Esophagus squamous epithelium (tissue), 5 donors: ENCODE measurements around the gene HOXB8. TPM values are rescaled to one million over a fixed set of nuclear protein-coding genes. Genes with fewer than 3 reads are reported as not detected.

Source experiments
- DNase-seq: peaks from one replicate; lab custom pipeline; 2025; lab: John Stamatoyannopoulos, UW
- H3K27ac ChIP-seq, 4 donors: fragments of 200-600 bp; sonication (generic); one replicate each; pipeline ENCODE4 v1.5.1; 2016 to 2019; ENCODE audit warnings: mild to moderate bottlenecking in 1 of 4
- H3K27me3 ChIP-seq, 4 donors: fragments of 200-600 bp; sonication (generic); 1 replicate in 3 of 4; 2 replicates in 1 of 4; pipeline versions ENCODE4 v1.5.1 to v1.6.0; 2017 to 2021; ENCODE audit warnings: antibody characterized with exemption in 1 of 4
- H3K36me3 ChIP-seq, 3 donors: fragments of 200-600 bp; sonication (generic); one replicate each; pipeline ENCODE4 v1.5.1; 2016 to 2019
- H3K4me1 ChIP-seq, 3 donors: fragments of 200-600 bp; sonication (generic); one replicate each; pipeline ENCODE4 v1.5.1; 2017 to 2019
- H3K4me3 ChIP-seq, 4 donors: fragments of 200-600 bp; sonication (generic); 1 replicate in 3 of 4; 2 replicates in 1 of 4; pipeline ENCODE4 v1.5.1; 2016 to 2019; ENCODE audit warnings: mild to moderate bottlenecking in 2 of 4, moderate library complexity in 1 of 4
- H3K9me3 ChIP-seq, 3 donors: fragments of 200-600 bp; sonication (generic); one replicate each; pipeline ENCODE4 v1.5.1; 2016 to 2019
- POLR2A ChIP-seq, 4 donors: fragments of 450-650 bp; IDR thresholded peaks; one replicate each; pipeline ENCODE4 v1.6.1; 2017; ENCODE audit warnings: antibody characterized with exemption in 4 of 4, mild to moderate bottlenecking in 4 of 4, moderate library complexity in 3 of 4
- WGBS, 2 donors: methylation state at CpG; one replicate each; pipeline ENCODE4 v1.1.5; 2018; 5-methylcytosine and 5-hydroxymethylcytosine counted together
- intact Hi-C: fragments of 100-400 bp; cut with DNase I; formaldehyde crosslinking; loops from one replicate; pipeline ENCODE4 v1.15.0; 2022
- total RNA-seq, 4 donors: library from RNA; depleted of rRNA; stranded (reverse); fragments of >200 nt; gene quantifications; one replicate each; pipeline ENCODE4 v1.1.0, GENCODE V29; 2016
- TF ChIP-seq, protein P1 (sequence below), 6 experiments: fragments of 450-650 bp in 4 of 6; fragments of 200-600 bp in 2 of 6; sonication (generic) in 2 of 6; IDR thresholded peaks; one replicate each; pipeline ENCODE4 v1.5.1; 2016 to 2019; ENCODE audit warnings: antibody characterized with exemption in 6 of 6, mild to moderate bottlenecking in 4 of 6, moderate library complexity in 4 of 6
- donor health status: DM: yes; HTN: yes; CAD: no.

The HOXB8 gene
- total RNA-seq, 4 donors from 2014 or later, result not detected

DNA sequence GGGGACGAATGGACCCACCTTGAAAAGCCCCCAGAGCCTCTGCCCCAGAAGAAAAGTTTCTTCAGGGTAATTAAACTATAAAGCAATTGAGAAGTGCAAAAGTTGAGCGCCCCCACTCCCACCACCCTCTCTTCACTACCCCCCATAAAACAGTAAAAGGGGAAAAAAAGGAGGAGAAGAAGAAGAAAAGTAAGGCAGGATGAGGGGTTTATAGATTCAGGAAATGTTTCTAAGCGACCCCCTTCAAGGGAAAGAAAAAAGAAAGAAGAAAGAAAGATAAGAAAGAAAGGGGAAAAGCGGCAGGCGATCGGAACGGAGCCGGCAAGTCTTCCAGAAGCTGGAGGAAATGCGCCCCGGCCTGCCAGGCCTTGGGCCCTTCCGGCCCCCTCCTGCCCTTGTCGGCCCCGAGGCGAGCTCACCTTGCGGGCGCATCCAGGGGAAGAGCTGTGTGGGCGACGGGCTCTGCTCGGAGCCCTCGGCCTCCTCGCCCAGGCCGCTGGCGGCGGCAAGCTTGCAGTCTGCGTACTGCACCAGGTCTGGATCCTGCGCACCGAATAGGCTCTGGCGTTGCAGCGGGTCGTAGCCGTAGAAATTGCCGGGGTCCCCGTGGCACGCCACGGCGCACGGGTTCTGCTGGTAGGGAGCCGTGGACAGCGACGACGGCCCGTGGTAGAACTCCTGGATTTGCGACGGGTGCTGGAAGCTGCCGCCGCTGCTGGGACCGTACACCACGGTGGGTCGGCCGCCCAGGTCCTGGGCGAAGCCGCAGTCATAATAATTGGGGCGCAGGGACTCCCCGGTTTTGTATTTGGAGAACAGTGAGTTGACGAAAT, 1.0 kb downstream of the HOXB8 start:
- peak overlapping the region in 1 of 4 donors; percentile 40 for H3K4me3 ChIP-seq
- no peak overlapping the region for H3K27ac ChIP-seq
- H3K9me3 ChIP-seq, result no peaks in the 10 kb centered on the region
- 7 to 19% methylated on average over 8 to 37 of the region's 55 CpGs for WGBS, 2 donors
- DNase-seq, result no peak
- TF ChIP-seq POLR2A (IDR thresholded peaks at IDR 0.05), result no peak
- TF ChIP-seq, protein P1, sequence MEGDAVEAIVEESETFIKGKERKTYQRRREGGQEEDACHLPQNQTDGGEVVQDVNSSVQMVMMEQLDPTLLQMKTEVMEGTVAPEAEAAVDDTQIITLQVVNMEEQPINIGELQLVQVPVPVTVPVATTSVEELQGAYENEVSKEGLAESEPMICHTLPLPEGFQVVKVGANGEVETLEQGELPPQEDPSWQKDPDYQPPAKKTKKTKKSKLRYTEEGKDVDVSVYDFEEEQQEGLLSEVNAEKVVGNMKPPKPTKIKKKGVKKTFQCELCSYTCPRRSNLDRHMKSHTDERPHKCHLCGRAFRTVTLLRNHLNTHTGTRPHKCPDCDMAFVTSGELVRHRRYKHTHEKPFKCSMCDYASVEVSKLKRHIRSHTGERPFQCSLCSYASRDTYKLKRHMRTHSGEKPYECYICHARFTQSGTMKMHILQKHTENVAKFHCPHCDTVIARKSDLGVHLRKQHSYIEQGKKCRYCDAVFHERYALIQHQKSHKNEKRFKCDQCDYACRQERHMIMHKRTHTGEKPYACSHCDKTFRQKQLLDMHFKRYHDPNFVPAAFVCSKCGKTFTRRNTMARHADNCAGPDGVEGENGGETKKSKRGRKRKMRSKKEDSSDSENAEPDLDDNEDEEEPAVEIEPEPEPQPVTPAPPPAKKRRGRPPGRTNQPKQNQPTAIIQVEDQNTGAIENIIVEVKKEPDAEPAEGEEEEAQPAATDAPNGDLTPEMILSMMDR (IDR thresholded peaks at IDR 0.05), result no peak
- intact Hi-C loops, result no loop called here
- H3K4me1 ChIP-seq, result peaks cover 13 to 62% (median 40%) of the 10 kb centered on the region in 3 donors
- peaks cover 45 to 100% (median 81%) of the 10 kb centered on the region in 4 donors for H3K27me3 ChIP-seq
- no peaks in the 10 kb centered on the region for H3K36me3 ChIP-seq

DNA sequence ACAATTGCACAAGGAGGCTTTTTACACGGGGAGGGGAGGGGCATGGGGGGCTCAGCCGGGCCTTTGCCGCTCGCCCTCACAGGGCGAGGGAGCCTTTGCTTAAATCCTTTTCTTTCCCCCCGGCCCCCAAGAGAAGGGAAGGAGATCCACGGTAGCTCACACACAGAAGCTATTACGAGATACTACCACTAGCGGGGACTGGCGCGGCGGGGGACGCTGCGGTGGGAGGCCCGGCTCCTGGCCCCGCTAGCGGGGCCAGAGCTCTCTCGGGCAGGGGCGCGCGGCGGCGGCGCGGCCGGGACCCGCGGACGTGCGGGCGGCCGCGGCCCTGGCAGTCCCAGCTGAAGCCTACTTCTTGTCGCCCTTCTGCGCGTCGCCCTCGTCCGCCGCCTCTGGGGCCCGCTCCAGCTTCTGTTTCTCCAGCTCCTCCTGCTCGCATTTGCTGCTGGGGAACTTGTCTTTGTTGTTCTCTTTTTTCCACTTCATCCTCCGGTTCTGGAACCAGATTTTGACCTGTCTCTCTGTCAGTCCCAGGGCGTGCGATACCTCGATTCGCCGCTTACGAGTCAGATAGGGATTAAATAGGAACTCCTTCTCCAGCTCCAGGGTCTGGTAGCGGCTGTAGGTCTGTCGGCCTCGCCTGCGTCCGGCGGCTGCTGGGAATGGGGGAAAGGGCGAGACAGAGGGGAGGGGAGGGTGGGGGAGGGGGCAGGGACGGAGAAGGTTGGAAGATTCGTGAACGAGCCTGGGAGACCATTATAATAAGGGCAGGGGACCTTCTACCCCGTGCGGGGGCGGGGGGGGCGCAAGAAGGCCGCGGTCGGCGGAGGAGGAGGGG, 2.0 kb downstream of the HOXB8 start:
- 3 to 4% methylated on average over 24 to 31 of the region's 67 CpGs for WGBS, 2 donors
- Histone ChIP-seq H3K27ac (no peak overlapping the region), H3K36me3 (no peaks in the 10 kb centered on the region), H3K27me3 (peaks cover 49 to 100% (median 84%) of the 10 kb centered on the region in 4 donors), H3K4me1 (peaks cover 13 to 53% (median 40%) of the 10 kb centered on the region in 3 donors), H3K9me3 (no peaks in the 10 kb centered on the region), H3K4me3 (peak overlapping the region; percentile 1 to 67 (median 14))
- TF ChIP-seq, protein P1 (IDR thresholded peaks at IDR 0.05), result peak in 1 of 6 experiments; percentile 29
- TF ChIP-seq POLR2A (IDR thresholded peaks at IDR 0.05), result no peak
- DNase-seq, result no peak
- intact Hi-C loops, result no loop called here

DNA sequence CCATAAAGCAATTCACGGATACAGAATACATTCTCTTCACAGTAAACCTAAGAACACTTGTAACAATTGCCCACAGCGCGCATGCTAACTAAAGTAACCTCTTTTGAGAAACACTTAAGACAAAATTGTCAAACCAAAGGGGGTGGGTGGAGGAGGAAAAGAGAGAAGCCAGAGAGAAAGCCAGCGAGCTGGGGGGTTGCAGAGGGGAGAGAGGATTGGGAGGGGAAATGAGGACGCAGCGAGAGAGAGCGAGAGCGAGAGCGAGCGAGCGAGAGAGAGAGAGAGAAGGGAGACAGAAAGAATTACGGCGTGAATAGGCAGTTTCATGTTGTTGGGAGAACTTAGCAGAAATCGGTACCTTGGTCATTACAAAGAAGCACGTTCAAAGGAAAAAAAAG, 2.6 kb downstream of the HOXB8 start:
- intact Hi-C loops, result no loop called here

GRCh38 chr17:48611681-48612455, 3.2 kb downstream of the HOXB8 start:
- Histone ChIP-seq H3K4me1 (peaks cover 13 to 48% (median 40%) of the 10 kb centered on the region in 3 donors), H3K9me3 (no peaks in the 10 kb centered on the region), H3K4me3 (peak overlapping the region in 3 of 4 donors; percentile 43 to 67 (median 51)), H3K36me3 (no peaks in the 10 kb centered on the region), H3K27me3 (peaks cover 50 to 100% (median 84%) of the 10 kb centered on the region in 4 donors), H3K27ac (no peak overlapping the region)
- intact Hi-C loops, result no loop called here
- WGBS, 2 donors, result 10 to 11% methylated on average over 13 to 29 of the region's 36 CpGs
- TF ChIP-seq, protein P1 (IDR thresholded peaks at IDR 0.05), result no peak
- TF ChIP-seq POLR2A (IDR thresholded peaks at IDR 0.05), result no peak
- DNase-seq, result no peak

More for the DNA sequence above, 2.6 kb downstream of the HOXB8 start:
- TF ChIP-seq, protein P1 (IDR thresholded peaks at IDR 0.05), result no peak
- no peak for TF ChIP-seq POLR2A (IDR thresholded peaks at IDR 0.05)
- Histone ChIP-seq H3K4me3 (peak overlapping the region; percentile 1 to 67 (median 14)), H3K27me3 (peaks cover 51 to 100% (median 83%) of the 10 kb centered on the region in 4 donors), H3K27ac (no peak overlapping the region), H3K9me3 (no peaks in the 10 kb centered on the region), H3K4me1 (peaks cover 13 to 48% (median 40%) of the 10 kb centered on the region in 3 donors), H3K36me3 (no peaks in the 10 kb centered on the region)
- 4% methylated on average over 15 of the region's 15 CpGs for WGBS, 2 donors
- DNase-seq, result no peak
